ENCODE data around the gene OR1E1. TPM values are rescaled to one million over a fixed set of nuclear protein-coding genes. Genes with fewer than 3 reads are reported as not detected.
"Not testable (repeated sequence)": the region's sequence is repeated elsewhere in the genome, so short reads cannot be mapped to it uniquely, and the experiment has no call there.

The OR1E1 gene
- total RNA-seq, 5 donors from 2014 or later (not counting 1 experiment from before 2014, with no cell fraction given), result not detected

- Histone ChIP-seq H3K4me3 (ENCODE audit: control insufficient read depth in 1 of 2, extremely low read depth in 1 of 2, low read length in 1 of 2) (no peak overlapping the region), H3K36me3 (ENCODE audit: control insufficient read depth in 2 of 2, extremely low read depth in 1 of 2, insufficient read depth in 1 of 2, low read length in 1 of 2) (no peaks in the 10 kb centered on the region), H3K4me1 (ENCODE audit: control insufficient read depth in 1 of 2, extremely low read depth in 1 of 2, insufficient read depth in 2 of 2, low read length in 2 of 2) (peaks cover 2% of the 10 kb centered on the region in 2 experiments), H3K27ac (ENCODE audit: low read length) (no peak overlapping the region), H3K9me3 (no peaks in the 10 kb centered on the region), H3K27me3 (replicated peaks in 1 of 2; ENCODE audit: control insufficient read depth in 2 of 2, extremely low read depth in 1 of 2, insufficient read depth in 2 of 2, low read length in 1 of 2) (peaks cover 7 to 21% of the 10 kb centered on the region in 2 experiments)
- Mint-ChIP-seq H3K36me3 (no peaks in the 10 kb centered on the region), H3K27me3 (peaks cover 32 to 37% of the 10 kb centered on the region in 2 donors), H3K9me3 (peaks cover 0 to 4% (median 3%) of the 10 kb centered on the region in 3 donors), H3K4me1 (peaks cover 0 to 8% (median 0%) of the 10 kb centered on the region in 3 donors), H3K4me3 (no peak overlapping the region), H3K27ac (no peak overlapping the region)
- ChIA-PET POLR2A (no interaction called here), CTCF (no interaction called here)
- WGBS (ENCODE audit: insufficient coverage), result 60% methylated on average over 3 of the region's 4 CpGs
- no peak for ATAC-seq (replicated peaks in 1 of 4)
- DNase-seq, result no peak
These were observed 8.4 kb downstream of the OR1E1 start for GRCh38 chr17:3389791-3390190.

- DNase-seq, result peak in 14 of 35 experiments; percentile 6 to 64 (median 23)
- H3K27ac Mint-ChIP-seq, result peak within 1 kb of the TSS in 1 of 2 donors; percentile 71
- peaks cover 4% of the 10 kb centered on the region for H3K36me3 Mint-ChIP-seq
- Histone ChIP-seq H3K27me3 (replicated peaks in 1 of 2; ENCODE audit: control insufficient read depth in 2 of 2, extremely low read depth in 1 of 2, insufficient read depth in 2 of 2, low read length in 1 of 2) (peaks cover 5 to 21% of the 10 kb centered on the region in 2 experiments), H3K9me3 (no peaks in the 10 kb centered on the region), H3K4me3 (ENCODE audit: control insufficient read depth in 1 of 2, extremely low read depth in 1 of 2, low read length in 1 of 2) (peak within 1 kb of the TSS in 1 of 2 donors; percentile 51), H3K27ac (ENCODE audit: low read length) (no peak within 1 kb of the TSS), H3K4me1 (ENCODE audit: control insufficient read depth in 1 of 2, extremely low read depth in 1 of 2, insufficient read depth in 2 of 2, low read length in 2 of 2) (peaks cover 2% of the 10 kb centered on the region in 2 experiments), H3K36me3 (ENCODE audit: control insufficient read depth in 2 of 2, extremely low read depth in 1 of 2, insufficient read depth in 1 of 2, low read length in 1 of 2) (no peaks in the 10 kb centered on the region)
- ATAC-seq (replicated peaks in 1 of 4), result peak in 3 of 4 experiments; percentile 80 to 98 (median 84)
- ChIA-PET POLR2A (no interaction called here), CTCF (interaction anchor here in 1 of 2 donors (0.6 kb wide), 1 partner anchor 458 kb away, joined by 4 read pairs; no protein-coding TSS in a partner anchor)
- H3K4me1 Mint-ChIP-seq, result peaks cover 0 to 8% (median 0%) of the 10 kb centered on the region in 3 donors
- H3K4me3 Mint-ChIP-seq, result peak within 1 kb of the TSS; percentile 21 to 79 (median 79)
- H3K27me3 Mint-ChIP-seq, result peaks cover 30 to 44% of the 10 kb centered on the region in 2 donors
- peaks cover 0 to 4% (median 3%) of the 10 kb centered on the region in 3 donors for H3K9me3 Mint-ChIP-seq
- 45% methylated on average over 90 of the region's 92 CpGs for WGBS (ENCODE audit: insufficient coverage)
These were observed 12.1 kb downstream of the OR1E1 start, which contains the start of gene OR3A2 for GRCh38 chr17:3385869-3386816. TSS of gene OR3A2 (minus strand) at chr17:3386308.

GRCh38 chr17:3381957-3382356 is 16.3 kb downstream of the OR1E1 start:
- H3K4me1 Mint-ChIP-seq, result peaks cover 0 to 8% (median 0%) of the 10 kb centered on the region in 3 donors
- H3K9me3 ChIP-seq, result no peaks in the 10 kb centered on the region
- no peak overlapping the region for H3K27ac ChIP-seq (ENCODE audit: low read length)
- H3K36me3 ChIP-seq (ENCODE audit: control insufficient read depth in 2 of 2, extremely low read depth in 1 of 2, insufficient read depth in 1 of 2, low read length in 1 of 2), result no peaks in the 10 kb centered on the region
- peaks cover 2% of the 10 kb centered on the region in 2 experiments for H3K4me1 ChIP-seq (ENCODE audit: control insufficient read depth in 1 of 2, extremely low read depth in 1 of 2, insufficient read depth in 2 of 2, low read length in 2 of 2)
- H3K9me3 Mint-ChIP-seq, result no peaks in the 10 kb centered on the region
- WGBS (ENCODE audit: insufficient coverage), result 83% methylated on average over 5 of the region's 5 CpGs
- peaks cover 3 to 34% of the 10 kb centered on the region in 2 experiments for H3K27me3 ChIP-seq (replicated peaks in 1 of 2; ENCODE audit: control insufficient read depth in 2 of 2, extremely low read depth in 1 of 2, insufficient read depth in 2 of 2, low read length in 1 of 2)
- ATAC-seq (replicated peaks in 1 of 4) (no peak), DNase-seq (no peak)
- H3K27me3 Mint-ChIP-seq, result peaks cover 40 to 65% of the 10 kb centered on the region in 2 donors
- POLR2A ChIA-PET, result no interaction called here
- CTCF ChIA-PET, result interaction anchor here in 1 of 2 donors (0.6 kb wide), 1 partner anchor 13 kb away, joined by 3 read pairs; no protein-coding TSS in a partner anchor
- no peak overlapping the region for H3K27ac Mint-ChIP-seq
- H3K4me3 ChIP-seq (ENCODE audit: control insufficient read depth in 1 of 2, extremely low read depth in 1 of 2, low read length in 1 of 2), result no peak overlapping the region
- H3K4me3 Mint-ChIP-seq, result no peak overlapping the region
- peaks cover 11% of the 10 kb centered on the region for H3K36me3 Mint-ChIP-seq

GRCh38 chr17:3378321-3378720 is 19.9 kb downstream of the OR1E1 start:
- H3K4me1 Mint-ChIP-seq, result no peaks in the 10 kb centered on the region
- peaks cover 7 to 24% (median 18%) of the 10 kb centered on the region in 3 donors for H3K9me3 Mint-ChIP-seq
- no peak overlapping the region for H3K27ac Mint-ChIP-seq
- 79% methylated on average over 8 of the region's 8 CpGs for WGBS (ENCODE audit: insufficient coverage)
- Histone ChIP-seq H3K27ac (ENCODE audit: low read length) (no peak overlapping the region), H3K27me3 (replicated peaks in 1 of 2; ENCODE audit: control insufficient read depth in 2 of 2, extremely low read depth in 1 of 2, insufficient read depth in 2 of 2, low read length in 1 of 2) (peaks cover 0 to 36% of the 10 kb centered on the region in 2 experiments), H3K4me1 (ENCODE audit: control insufficient read depth in 1 of 2, extremely low read depth in 1 of 2, insufficient read depth in 2 of 2, low read length in 2 of 2) (no peaks in the 10 kb centered on the region), H3K36me3 (ENCODE audit: control insufficient read depth in 2 of 2, extremely low read depth in 1 of 2, insufficient read depth in 1 of 2, low read length in 1 of 2) (no peaks in the 10 kb centered on the region), H3K9me3 (no peaks in the 10 kb centered on the region), H3K4me3 (ENCODE audit: control insufficient read depth in 1 of 2, extremely low read depth in 1 of 2, low read length in 1 of 2) (no peak overlapping the region)
- no peak overlapping the region for H3K4me3 Mint-ChIP-seq
- CTCF ChIA-PET, result no interaction called here
- POLR2A ChIA-PET, result no interaction called here
- ATAC-seq (replicated peaks in 1 of 4), result no peak
- H3K36me3 Mint-ChIP-seq, result peaks cover 16% of the 10 kb centered on the region
- no peak for DNase-seq
- H3K27me3 Mint-ChIP-seq, result peaks cover 30 to 41% of the 10 kb centered on the region in 2 donors

GRCh38 chr17:3371167-3371566 is 27.0 kb downstream of the OR1E1 start:
- ATAC-seq (replicated peaks in 1 of 4); H3K27ac Mint-ChIP-seq; H3K4me1 ChIP-seq (ENCODE audit: control insufficient read depth in 1 of 2, extremely low read depth in 1 of 2, insufficient read depth in 2 of 2, low read length in 2 of 2); CTCF ChIA-PET; H3K4me1 Mint-ChIP-seq; DNase-seq; H3K36me3 Mint-ChIP-seq; H3K27me3 ChIP-seq (replicated peaks in 1 of 2; ENCODE audit: control insufficient read depth in 2 of 2, extremely low read depth in 1 of 2, insufficient read depth in 2 of 2, low read length in 1 of 2); H3K9me3 ChIP-seq; H3K36me3 ChIP-seq (ENCODE audit: control insufficient read depth in 2 of 2, extremely low read depth in 1 of 2, insufficient read depth in 1 of 2, low read length in 1 of 2); POLR2A ChIA-PET; H3K4me3 ChIP-seq (ENCODE audit: control insufficient read depth in 1 of 2, extremely low read depth in 1 of 2, low read length in 1 of 2); H3K4me3 Mint-ChIP-seq; H3K27ac ChIP-seq (ENCODE audit: low read length): not testable (repeated sequence)
- Mint-ChIP-seq H3K27me3 (peaks cover 12 to 16% of the 10 kb centered on the region in 2 donors), H3K9me3 (peaks cover 12 to 42% (median 26%) of the 10 kb centered on the region in 3 donors)
- no CpG with 5 or more reads among the region's 31 CpGs for WGBS (ENCODE audit: insufficient coverage)

Measured in T-cell (primary cell).